Upper lobe of left lung (tissue), 6 donors: Measurements from ENCODE around the gene TRIM31. TPM values are rescaled to one million over a fixed set of nuclear protein-coding genes. Genes with fewer than 3 reads are reported as not detected.
A peak's percentile ranks its signal among the peaks of the same experiment; 100 is the strongest.

ENCODE experiments used
- ATAC-seq, 2 donors: fragments of 200-7000 bp; cut with Tn5 transposase; one replicate each; pipeline ENCODE4 v1.9.1; 2022; ENCODE audit warnings: mild to moderate bottlenecking in 2 of 2, moderate library complexity in 2 of 2; ENCODE audit not compliant: low FRiP score in 2 of 2
- DNase-seq, 2 donors: peaks; one replicate each; pipeline ENCODE4 v3.0.0-alpha.2; 2019 to 2020
- H3K27ac ChIP-seq, 4 donors: fragments of 200-600 bp; sonication (generic); one replicate each; pipeline ENCODE4 v1.5.1; 2016 to 2019
- H3K27me3 ChIP-seq, 4 donors: fragments of 200-600 bp; sonication (generic); one replicate each; pipeline ENCODE4 v1.5.1; 2017 to 2019
- H3K36me3 ChIP-seq, 4 donors: fragments of 200-600 bp; sonication (generic); one replicate each; pipeline ENCODE4 v1.5.1; 2016 to 2019
- H3K4me1 ChIP-seq, 4 donors: fragments of 200-600 bp; sonication (generic); one replicate each; pipeline ENCODE4 v1.5.1; 2018 to 2019
- H3K4me3 ChIP-seq, 4 donors: fragments of 200-600 bp; sonication (generic); one replicate each; pipeline ENCODE4 v1.5.1; 2017 to 2019; ENCODE audit warnings: mild to moderate bottlenecking in 2 of 4, moderate library complexity in 1 of 4
- H3K9me3 ChIP-seq, 4 donors: fragments of 200-600 bp; sonication (generic); one replicate each; pipeline ENCODE4 v1.5.1; 2018 to 2019
- EP300 ChIP-seq, 4 donors: sonication (generic); formaldehyde crosslinking; IDR thresholded peaks; one replicate each; pipeline ENCODE4 v1.5.1; 2017; ENCODE audit warnings: antibody characterized with exemption in 4 of 4, control low read depth in 2 of 4
- POLR2A ChIP-seq, 4 donors: fragments of 450-650 bp; IDR thresholded peaks; one replicate each; pipeline ENCODE4 v1.5.1; 2016 to 2017; ENCODE audit warnings: antibody characterized with exemption in 4 of 4, mild to moderate bottlenecking in 2 of 4
- POLR2AphosphoS5 ChIP-seq, 2 donors: sonication (generic); formaldehyde crosslinking; IDR thresholded peaks; one replicate each; pipeline ENCODE4 v1.5.1; 2017; ENCODE audit warnings: antibody characterized with exemption in 2 of 2
- WGBS, 2 donors: methylation state at CpG; one replicate each; pipeline ENCODE4 v1.1.5; 2017 to 2018; 5-methylcytosine and 5-hydroxymethylcytosine counted together
- total RNA-seq, 6 donors: library from RNA; depleted of rRNA in 4 of 6; stranded (reverse); fragments of >200 nt in 4 of 6; gene quantifications; one replicate each; pipeline versions ENCODE4 v1.1.0 to v1.2.1, GENCODE V29; 2016 to 2021
- TF ChIP-seq, protein P1 (sequence below), 6 experiments: fragments of 450-650 bp in 4 of 6; fragments of 200-600 bp in 2 of 6; sonication (generic) in 2 of 6; IDR thresholded peaks; one replicate each; pipeline ENCODE4 v1.5.1; 2016 to 2019; ENCODE audit warnings: antibody characterized with exemption in 6 of 6
- donor health status: DM: no; HTN: no; CAD: no; lungs with moderate emphysema.
- donor health status: DM: no; HTN: yes; CAD: no; lungs with severe emphysema.

The TRIM31 gene
- total RNA-seq, 6 donors from 2014 or later: 0.17 to 0.79 TPM; not detected in 4

GRCh38 chr6:30130887-30131862 lies 18.3 kb upstream of the TRIM31 start:
- no peaks in the 10 kb centered on the region for H3K9me3 ChIP-seq
- H3K4me3 ChIP-seq: no peak overlapping the region
- H3K36me3 ChIP-seq: no peaks in the 10 kb centered on the region
- ATAC-seq (peak; percentile 92 to 93), DNase-seq (peak in 1 of 2 donors; percentile 86)
- peak overlapping the region in 1 of 4 donors; percentile 33 for H3K27ac ChIP-seq
- WGBS, 2 donors: 29 to 32% methylated on average over 16 of the region's 16 CpGs
- peaks cover 0 to 6% (median 0%) of the 10 kb centered on the region in 4 donors for H3K27me3 ChIP-seq
- TF ChIP-seq, protein P1, sequence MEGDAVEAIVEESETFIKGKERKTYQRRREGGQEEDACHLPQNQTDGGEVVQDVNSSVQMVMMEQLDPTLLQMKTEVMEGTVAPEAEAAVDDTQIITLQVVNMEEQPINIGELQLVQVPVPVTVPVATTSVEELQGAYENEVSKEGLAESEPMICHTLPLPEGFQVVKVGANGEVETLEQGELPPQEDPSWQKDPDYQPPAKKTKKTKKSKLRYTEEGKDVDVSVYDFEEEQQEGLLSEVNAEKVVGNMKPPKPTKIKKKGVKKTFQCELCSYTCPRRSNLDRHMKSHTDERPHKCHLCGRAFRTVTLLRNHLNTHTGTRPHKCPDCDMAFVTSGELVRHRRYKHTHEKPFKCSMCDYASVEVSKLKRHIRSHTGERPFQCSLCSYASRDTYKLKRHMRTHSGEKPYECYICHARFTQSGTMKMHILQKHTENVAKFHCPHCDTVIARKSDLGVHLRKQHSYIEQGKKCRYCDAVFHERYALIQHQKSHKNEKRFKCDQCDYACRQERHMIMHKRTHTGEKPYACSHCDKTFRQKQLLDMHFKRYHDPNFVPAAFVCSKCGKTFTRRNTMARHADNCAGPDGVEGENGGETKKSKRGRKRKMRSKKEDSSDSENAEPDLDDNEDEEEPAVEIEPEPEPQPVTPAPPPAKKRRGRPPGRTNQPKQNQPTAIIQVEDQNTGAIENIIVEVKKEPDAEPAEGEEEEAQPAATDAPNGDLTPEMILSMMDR (IDR thresholded peaks at IDR 0.05): peak; percentile 87 to 93 (median 92)
- TF ChIP-seq POLR2A (IDR thresholded peaks at IDR 0.05) (no peak), POLR2AphosphoS5 (IDR thresholded peaks at IDR 0.05) (no peak)
- peaks cover 2 to 28% (median 23%) of the 10 kb centered on the region in 4 donors for H3K4me1 ChIP-seq

DNA sequence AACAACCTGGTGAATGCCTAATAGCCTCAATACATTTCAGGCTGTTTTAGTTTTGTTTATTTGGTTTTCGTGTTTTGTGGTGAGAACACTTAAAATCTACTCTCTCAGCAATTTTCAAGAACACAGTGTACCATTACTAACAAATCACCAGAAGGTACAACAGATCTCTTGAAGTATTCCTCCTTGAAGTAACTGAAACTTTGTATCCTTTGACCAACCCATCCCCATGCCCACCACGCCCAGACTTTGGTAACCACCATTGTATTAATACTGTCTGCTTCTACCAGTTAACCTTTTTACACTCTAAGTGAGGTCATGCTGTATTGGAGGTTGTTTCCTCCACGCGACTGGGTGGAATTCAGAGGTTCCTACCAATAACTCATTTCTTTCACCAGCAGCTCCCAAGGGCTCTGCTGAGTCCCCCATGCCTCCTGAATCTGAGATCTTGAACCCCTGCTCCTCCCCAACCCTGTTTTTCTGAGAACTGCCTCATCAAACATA lies 17.3 kb upstream of the TRIM31 start:
- ATAC-seq: no peak
- 60 to 75% methylated on average over 4 of the region's 4 CpGs for WGBS, 2 donors
- no peak for DNase-seq
- peak overlapping the region in 1 of 4 donors; percentile 33 for H3K27ac ChIP-seq
- H3K4me1 ChIP-seq: peaks cover 2 to 28% (median 23%) of the 10 kb centered on the region in 4 donors
- H3K9me3 ChIP-seq: no peaks in the 10 kb centered on the region
- H3K27me3 ChIP-seq: peaks cover 0 to 6% (median 0%) of the 10 kb centered on the region in 4 donors
- H3K36me3 ChIP-seq: no peaks in the 10 kb centered on the region
- TF ChIP-seq POLR2A (IDR thresholded peaks at IDR 0.05): no peak
- TF ChIP-seq EP300 (IDR thresholded peaks at IDR 0.05): no peak
- no peak overlapping the region for H3K4me3 ChIP-seq

GRCh38 chr6:30129265-30130178 lies 16.6 kb upstream of the TRIM31 start:
- H3K27me3 ChIP-seq: peaks cover 0 to 6% (median 0%) of the 10 kb centered on the region in 4 donors
- DNase-seq (no peak), ATAC-seq (peak; percentile 50 to 51)
- H3K4me1 ChIP-seq: peaks cover 2 to 28% (median 23%) of the 10 kb centered on the region in 4 donors
- 55 to 62% methylated on average over 10 of the region's 10 CpGs for WGBS, 2 donors
- no peak overlapping the region for H3K27ac ChIP-seq
- H3K36me3 ChIP-seq: no peaks in the 10 kb centered on the region
- TF ChIP-seq EP300 (IDR thresholded peaks at IDR 0.05): no peak
- TF ChIP-seq, protein P1 (IDR thresholded peaks at IDR 0.05): no peak
- TF ChIP-seq POLR2AphosphoS5 (IDR thresholded peaks at IDR 0.05): no peak
- TF ChIP-seq POLR2A (IDR thresholded peaks at IDR 0.05): no peak
- H3K4me3 ChIP-seq: no peak overlapping the region
- no peaks in the 10 kb centered on the region for H3K9me3 ChIP-seq

DNA sequence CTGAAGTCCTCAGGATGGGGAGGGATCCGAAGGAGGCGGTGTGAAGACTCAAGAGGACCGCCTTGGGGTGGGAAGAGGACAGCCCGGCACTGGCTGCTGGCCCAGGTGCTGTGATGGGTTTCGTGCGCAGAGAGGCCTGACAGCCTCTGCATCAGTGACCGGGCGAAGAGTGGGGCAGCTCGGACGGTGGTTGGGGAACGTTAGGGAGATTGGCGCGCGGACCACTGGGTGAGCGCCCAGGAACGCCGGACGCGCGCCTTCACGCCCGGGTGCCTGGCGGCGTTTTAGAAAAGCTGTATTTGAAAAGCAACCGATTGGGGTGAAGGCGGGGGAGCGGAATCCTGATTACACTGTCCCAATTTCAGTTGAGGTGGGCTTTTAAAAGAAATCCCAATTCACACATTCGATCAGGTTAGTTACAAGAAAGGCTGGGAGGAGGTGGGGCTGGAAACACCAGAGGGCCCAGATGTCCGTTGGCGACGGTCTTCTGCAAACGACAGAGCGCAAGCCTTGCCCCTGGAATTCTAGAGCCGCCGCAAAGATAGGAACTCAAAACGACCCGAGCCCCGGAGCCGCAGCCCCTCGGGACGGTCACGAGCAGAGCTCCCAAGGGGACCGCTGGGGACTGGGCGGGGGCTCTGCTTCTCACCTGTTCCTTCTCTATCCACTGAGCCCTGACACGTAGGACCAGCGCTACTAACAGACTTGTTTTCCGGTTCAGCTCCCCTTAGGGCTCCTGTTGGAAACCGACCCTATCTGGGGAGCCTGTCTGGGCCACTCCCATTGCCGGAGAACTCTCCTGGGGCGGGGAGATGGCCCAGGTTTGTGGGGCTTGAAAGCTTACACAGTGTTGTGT lies 14.6 kb upstream of the TRIM31 start:
- DNase-seq (peak in 1 of 2 donors; percentile 78), ATAC-seq (peak in 1 of 2 donors; percentile 9)
- no peak overlapping the region for H3K27ac ChIP-seq
- H3K36me3 ChIP-seq: no peaks in the 10 kb centered on the region
- WGBS, 2 donors: 25 to 29% methylated on average over 39 to 50 of the region's 50 CpGs
- TF ChIP-seq, protein P1 (IDR thresholded peaks at IDR 0.05): no peak
- no peak for TF ChIP-seq POLR2A (IDR thresholded peaks at IDR 0.05)
- no peak for TF ChIP-seq POLR2AphosphoS5 (IDR thresholded peaks at IDR 0.05)
- TF ChIP-seq EP300 (IDR thresholded peaks at IDR 0.05): no peak
- peaks cover 2 to 28% (median 23%) of the 10 kb centered on the region in 4 donors for H3K4me1 ChIP-seq
- H3K9me3 ChIP-seq: no peaks in the 10 kb centered on the region
- H3K4me3 ChIP-seq: peak overlapping the region in 3 of 4 donors; percentile 9 to 26 (median 20)
- H3K27me3 ChIP-seq: peaks cover 0 to 6% (median 0%) of the 10 kb centered on the region in 4 donors
